Stimulated activated CD8-positive, alpha-beta memory T cell treated with anti-CD3 and anti-CD28 coated beads, Interleukin-4, amount 100 ng/mL, for 1 hour (primary cell): ENCODE results near the gene CC2D2A.
"Not testable (repeated sequence)": the region's sequence is repeated elsewhere in the genome, so short reads cannot be mapped to it uniquely, and the experiment has no call there.

Source experiments
- DNase-seq, 2 donors: peaks; one replicate each; pipeline ENCODE4 v3.0.0-alpha.2; 2020; ENCODE audit warnings: low read depth in 2 of 2, low spot score in 1 of 2

CC2D2A gene

DNA sequence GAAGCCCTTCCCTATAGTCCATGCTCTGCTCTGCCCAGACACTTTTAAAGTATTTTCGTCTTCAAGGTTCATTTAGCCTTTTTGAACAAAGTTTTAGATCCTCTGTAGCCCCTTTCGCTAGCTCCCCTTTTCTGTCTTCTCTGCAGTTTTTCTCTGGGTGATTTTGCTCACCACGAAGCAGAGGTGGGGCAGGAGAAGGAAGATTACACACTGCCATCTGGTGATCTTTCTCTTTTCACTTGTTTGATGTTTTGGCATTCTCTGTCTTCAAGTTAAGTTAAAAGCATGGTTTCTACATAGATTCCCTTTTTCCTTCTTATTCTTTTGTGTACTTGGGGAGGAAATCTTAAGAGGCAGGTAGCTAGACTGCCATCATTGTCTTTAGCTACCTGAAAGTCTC, 43.9 kb downstream of the CC2D2A start:
- no peak for DNase-seq

DNA sequence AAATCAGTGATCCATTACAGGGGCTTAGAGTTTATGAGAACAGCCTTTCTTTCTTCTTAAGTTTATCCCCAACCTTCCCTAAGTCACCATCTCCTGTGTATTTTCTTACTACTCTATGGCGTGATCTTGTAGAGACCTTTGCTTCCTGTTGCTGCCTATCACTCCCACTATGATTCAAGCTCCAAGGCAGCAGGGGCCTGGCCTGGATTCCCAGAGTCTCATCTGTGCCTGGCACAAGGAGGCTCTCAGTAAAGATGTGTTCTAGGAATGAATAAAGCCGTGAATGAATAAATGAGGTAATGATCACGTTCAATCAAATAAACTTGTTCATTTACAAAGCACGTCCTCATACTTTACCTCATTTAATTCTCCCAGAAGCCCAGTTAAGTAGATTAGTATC, 45.4 kb downstream of the CC2D2A start:
- DNase-seq, result no peak

DNA sequence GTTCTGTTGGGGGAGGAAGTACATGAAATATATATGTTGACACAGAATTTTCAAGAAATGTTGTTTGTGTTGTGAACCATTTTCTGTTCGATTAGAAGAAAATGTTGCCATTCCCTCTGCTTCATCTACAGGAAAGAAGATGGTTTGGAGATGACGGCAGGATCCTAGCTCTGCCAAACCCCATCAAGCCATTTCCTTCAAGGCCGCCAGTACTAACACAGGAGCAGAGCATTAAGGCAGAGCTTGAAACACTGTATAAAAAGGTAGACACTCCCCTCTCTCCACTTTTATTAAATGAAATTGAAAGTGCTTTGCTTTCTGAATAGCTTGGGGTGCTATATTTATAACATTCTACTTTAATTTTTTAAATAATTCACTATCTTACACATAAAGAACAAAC, 46.8 kb downstream of the CC2D2A start:
- DNase-seq, result no peak

DNA sequence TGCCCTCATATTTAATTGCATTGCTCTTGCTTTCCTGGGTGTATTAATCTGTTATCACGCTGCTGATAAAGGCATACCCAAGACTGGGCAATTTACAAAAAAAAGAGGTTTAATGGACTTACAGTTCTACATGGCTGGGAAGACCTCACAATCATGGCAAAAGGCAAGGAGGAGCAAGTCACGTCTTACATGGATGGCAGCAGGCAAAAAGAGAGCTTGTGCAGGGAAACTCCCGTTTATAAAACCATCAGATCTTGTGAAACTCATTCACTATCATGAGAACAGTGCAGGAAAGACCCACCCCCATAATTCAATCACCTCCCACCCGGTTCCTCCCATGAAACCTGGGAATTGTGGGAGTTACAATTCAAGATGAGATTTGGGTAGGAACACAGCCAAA, 48.0 kb downstream of the CC2D2A start:
- DNase-seq, result not testable (repeated sequence)

DNA sequence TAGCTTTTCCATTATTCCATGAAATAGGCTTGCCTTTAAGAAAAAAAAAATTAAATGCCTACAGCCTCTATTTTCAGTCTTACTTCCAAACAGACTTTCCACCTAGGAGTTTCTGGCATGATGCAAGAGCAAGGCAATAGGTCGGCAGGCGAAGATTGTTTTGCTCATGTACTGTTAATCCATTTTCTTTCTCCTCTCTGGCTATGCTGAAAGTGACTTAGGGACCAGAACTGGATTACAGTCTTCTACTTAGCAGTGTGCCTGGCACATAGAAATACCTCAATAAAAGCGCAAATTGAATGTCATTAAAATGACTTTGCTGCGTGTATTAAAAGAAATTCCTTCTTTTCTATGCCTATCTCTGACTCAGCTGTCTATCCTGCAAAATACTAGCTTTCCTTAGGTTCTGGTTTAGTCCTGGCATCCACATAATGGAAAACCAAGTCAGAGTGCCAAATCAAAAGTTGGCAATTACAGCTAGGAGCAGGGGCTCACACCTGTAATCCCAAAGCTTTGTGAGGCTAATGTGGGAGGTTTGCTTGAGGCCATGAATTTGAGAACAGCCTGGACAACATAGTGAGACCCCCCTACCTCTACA, 51.9 kb downstream of the CC2D2A start:
- no peak for DNase-seq

DNA sequence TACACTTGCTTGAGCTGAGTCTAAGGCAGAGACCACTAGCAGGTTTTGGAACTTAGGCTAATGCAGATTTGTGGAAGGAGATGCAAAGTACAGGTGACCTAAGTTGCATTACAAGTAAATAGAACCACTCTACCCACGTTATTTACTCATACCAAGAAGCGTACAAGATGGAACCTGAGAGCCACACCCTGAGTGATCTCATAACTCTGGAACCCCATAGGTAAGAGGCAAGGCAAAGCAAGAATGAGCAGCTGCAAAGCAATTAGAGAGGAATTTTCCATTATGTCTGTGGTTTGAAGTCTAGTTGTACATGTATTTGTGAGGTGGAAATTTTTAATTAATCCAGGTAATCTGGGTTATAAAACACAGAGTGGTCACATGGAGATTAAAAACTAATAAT, 55.4 kb downstream of the CC2D2A start:
- no peak for DNase-seq

DNA sequence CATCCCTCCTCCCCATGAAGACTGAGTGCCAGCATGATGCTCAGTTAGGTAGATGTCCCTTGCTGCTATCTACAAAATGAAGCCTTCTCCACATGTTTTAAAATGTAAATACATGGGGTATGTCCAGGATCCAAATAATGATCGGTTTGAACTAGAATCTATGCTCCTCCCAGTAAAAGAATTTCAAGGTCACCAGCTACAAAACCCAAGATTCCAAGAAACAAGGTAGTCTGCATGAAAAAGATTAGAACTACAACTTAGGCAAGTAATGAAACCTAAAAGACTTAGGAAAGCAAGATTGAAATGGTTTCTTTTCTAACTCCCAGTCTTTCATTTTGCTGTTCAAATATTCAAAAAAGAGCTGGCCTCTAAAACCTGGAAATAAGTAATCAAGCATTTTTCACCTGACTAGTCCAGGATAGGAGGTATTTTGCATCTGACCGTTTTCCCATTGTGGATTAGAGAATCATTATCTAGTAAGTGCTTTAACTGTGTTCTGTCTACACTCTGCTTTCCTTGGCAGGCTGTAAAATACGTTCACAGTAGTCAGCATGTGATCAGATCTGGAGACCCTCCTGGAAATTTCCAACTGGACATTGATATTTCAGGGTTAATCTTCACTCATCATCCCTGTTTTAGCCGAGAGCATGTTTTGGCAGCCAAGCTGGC, 57.4 kb downstream of the CC2D2A start:
- DNase-seq, result no peak

DNA sequence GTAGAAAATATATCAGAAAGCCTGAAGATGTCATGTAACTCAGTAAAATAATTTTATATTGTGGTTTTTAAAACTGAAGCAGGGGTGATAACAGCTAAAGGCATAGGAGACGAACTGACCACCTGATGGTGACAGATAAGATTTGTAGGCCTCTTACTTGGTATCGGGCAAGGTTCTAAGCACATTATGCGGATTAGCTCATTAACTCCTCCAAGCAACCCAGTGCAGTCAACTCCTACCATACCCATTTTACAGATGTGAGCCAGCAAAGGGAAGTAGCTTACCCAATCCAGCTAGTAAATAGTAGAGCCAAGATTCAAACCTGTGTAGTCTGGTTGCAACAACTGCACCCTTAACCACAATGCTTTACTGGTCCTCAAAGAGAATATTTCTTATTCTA, 62.1 kb downstream of the CC2D2A start:
- no peak for DNase-seq

DNA sequence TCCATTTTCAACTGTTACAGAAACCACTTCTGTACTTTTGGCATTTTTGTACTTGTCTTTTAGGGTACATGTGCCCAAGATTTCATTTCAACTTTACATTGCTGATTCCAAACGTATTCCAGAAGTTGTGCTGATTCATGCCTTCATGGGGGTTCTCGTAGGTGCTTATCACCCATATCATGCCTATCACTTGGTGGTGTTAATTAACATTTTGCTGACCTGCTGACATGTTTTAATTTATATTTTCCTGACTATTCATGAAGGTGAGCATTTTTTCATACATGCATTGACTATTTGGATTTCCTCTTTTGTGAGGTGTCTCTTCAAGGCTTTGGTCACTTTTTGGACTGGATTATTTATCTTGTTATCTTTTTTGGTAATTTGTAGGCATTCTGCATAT, 64.1 kb downstream of the CC2D2A start:
- DNase-seq, result no peak

DNA sequence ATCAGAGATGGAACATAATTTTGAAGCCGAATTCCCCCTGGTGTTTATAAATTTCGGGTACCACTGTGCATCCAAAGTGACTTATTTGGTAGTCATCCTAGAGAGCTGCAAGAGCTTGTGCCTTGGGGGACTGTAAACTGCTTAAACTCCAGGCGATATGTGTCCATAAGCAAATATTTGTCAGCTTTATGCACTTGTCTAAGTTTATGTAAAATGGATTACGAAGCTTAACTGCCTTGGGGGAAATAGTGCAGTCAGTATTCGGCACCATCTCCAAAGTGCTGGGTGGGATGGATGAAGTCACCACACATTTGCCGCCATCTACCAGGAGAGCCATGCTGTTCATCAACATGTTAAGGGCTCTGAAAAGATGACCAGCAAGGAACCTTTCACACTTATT, 65.9 kb downstream of the CC2D2A start:
- no peak for DNase-seq

DNA sequence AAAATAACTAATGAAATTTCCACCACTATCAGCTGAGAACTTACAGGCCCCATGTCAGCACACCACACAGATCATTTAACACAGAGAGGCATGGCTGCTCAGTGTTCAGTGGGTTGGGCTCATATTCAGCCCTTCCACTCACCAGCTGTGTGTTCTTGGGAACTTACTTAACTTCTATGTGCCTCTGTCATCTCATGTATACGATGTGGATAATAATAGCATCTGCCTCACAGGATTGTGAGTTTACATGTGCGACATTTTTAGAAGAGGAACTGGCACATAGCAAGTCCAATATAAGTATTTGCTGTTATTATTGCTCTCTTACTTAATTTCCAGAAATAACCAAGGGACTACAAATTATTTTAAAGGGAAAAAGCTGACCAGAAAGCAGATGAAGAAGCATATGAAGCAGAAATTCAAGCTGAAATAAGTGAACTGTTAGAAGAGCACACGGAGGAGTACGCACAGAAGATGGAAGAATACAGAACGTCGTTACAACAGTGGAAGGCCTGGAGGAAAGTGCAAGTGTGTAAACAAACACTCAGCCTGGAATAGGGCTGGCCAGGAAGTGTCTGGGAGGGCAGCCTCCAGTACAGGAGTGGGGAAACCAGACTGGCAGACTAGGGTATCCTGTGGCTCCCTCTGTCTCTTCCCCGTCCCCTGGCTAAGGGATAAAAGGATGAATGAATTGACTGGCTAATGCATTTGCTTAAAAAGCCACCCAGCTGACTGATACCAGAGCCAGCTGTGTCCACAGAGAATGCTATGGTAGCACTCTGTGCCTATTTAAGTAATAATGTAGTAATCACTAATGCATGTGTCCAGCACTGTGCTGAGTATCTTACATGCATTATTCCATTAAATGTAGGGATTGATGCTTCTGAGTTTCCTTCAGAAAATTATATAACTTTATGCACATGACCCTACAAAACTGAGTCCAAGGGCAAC, 67.1 kb downstream of the CC2D2A start:
- DNase-seq, result no peak

DNA sequence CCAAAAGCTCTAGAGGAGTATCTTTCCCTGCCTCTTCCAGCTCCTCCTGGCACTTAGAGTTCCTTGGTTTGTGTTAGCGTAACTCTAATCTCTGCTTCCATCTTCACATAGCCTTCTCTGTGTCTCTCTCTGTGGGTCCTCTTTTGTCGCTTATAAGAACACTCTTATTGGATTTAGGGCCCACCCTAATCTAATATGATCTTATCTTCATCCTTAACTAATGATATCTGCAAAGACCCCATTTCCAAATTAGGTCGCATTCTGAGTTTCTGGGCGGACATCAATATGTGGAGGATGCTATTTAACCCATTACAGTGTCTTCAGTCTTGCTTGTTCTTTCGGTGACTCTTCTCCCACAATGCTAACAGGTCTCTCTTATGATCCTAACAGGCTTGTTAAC, 72.3 kb downstream of the CC2D2A start:
- DNase-seq, result no peak

DNA sequence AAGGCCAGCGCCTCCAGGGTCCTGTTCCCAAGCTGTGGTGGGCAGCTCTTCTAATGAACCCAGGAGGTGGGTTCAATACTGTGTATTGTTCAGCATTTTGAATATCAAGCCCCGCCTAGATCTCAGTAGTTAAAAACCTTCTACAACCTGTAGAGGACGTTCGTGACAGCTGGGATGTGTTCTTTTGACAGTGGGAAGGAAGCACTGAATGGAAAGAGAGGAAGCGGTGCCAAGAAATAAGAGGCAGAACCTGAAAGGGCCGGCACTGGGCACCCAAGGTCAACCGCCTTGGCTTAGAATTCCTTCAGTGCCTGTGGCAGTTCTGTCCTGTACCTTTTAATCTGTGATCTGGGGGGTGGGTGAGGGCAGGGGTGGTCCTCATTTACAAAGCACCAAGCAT, 73.1 kb downstream of the CC2D2A start:
- DNase-seq, result no peak

DNA sequence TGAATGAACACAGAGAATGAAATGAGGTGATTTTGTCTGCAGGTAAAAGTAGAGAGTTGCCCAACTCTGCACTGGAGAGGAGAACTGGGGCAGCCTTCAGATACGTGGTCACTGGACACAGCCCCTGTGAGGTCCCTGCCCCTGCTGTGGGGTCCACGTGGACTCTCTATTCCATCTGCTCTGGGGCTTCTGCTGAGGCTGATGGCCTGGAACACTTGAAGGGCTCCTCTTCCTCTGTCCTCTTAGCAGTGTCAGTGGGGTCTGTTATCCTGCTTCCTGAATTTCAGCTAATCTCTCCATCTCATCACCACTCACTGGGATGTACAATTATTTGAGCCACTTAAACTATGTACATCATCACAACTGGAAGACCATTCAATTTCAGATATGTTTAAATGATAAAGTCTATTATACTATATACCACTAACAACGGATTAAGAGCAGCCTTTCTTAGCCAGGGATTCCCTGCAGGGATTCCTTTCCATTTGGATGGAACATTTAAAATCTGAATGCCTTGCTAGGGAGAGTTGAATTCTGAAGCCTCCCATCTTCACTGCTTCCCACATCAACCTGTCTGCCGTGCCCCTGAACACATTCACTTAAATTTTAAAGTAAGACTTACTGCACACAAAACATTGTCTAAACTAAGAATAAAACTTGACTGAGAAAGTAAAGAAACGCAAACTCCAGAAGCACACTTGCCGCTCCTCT, 74.0 kb downstream of the CC2D2A start:
- no peak for DNase-seq

DNA sequence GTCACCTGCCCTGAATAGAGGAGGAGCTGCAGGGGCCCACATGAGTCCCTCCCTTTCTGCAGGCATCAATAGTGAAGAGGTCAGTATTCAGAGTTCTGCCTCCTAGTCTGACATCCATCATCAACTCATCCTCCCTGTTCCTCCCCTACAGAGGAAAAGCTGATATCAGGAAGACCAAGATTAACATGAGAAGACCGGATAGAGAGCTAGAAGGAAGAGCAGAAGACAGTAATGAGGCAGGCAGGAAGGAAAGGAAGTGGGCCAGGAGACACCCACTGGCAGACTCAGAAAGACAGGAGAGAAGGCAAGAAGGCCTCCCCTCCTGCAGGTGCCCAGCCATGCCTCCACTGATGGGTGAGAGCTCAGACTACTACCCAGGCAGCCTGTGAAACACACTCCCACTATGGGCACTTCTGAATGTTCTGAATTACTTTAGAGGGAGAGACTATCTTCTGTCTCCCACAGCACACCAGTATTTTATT, 74.6 kb downstream of the CC2D2A start:
- DNase-seq, result no peak

DNA sequence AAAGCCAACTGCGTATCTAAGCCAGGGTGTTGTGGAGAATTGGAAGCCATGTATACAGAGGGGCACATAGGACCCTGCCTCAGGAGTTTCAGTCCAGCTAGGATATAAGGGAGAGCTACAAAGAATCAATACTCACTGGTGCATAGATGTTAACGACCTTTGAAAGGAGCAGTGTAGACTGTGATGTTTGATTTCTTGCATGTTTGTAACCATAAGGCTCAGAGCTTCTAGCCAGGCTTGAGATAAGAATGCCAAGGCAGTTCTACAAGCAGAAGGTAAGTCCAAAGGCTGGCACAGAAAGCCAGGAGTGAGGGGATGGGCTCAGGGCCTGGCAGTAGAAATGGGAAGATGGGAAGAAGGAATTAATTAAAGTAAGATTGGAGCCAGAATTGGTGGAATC, 75.7 kb downstream of the CC2D2A start:
- no peak for DNase-seq

DNA sequence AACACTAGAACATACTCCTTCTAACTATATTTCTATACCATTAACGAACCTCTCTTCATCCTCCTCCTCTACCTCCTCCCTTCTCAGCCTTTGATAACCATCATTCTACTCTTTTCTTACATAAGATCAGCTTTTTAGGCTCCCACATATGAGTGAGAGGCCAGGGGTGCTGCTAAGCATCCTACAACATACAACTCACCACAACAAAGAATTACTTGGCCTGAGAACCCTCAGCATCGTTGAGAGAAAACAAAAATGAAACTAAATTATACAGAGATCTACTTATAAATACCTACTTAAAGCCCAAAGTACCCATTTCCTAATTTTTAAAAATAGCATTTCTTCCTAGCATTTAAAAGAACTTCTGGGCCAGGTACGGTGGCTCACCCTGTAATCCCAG, 77.7 kb downstream of the CC2D2A start:
- DNase-seq, result no peak

DNA sequence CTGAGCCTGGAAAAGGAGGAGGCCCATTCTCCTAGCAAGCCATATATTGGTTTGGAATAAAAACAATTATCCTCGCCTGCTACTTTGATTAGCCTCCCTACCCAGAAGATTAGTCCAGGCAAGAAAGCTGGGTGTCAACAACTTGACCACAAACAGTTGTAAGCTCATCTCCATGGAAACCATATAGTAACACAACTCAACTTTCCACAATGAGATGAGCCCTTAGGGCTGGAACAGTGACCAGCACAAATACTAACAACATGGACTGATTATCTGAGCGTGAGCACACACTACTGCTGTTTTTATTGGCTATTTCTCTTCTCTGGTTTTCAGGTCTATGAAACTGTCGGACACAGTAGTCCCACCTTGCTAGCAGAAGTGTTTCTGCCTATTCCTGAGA, 80.8 kb downstream of the CC2D2A start:
- no peak for DNase-seq

DNA sequence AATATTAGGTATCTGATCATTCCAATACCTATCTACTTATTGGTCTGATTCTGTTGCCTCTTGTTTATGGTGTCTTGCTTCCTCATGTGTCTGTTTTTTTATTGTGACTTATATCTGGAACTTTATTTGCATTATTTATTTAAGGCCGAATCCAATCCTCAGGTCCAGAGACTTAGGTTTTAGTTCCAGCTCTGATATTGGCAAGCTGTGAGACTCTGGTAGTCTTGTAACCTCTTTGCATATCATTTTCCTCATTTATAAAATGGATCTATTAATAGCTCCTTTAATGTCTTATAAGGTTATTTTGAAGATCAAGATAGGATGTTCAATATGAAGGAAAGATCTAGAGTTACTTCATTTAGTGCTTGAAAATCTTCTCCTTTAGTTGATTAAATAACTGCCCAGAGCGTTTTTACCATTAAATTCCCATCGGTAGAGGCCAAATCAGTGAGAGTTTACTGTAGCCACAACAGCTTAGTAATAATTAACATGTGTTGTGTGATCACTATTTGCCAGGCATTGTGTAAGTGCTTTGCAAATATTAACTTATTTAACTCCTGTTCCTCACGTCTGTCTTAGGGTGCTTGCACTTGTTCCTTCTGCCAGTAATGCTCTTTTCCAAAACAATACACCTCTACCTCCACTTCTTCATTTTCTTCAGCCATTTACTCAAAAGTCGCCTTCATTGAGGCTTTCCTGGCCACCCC, 82.2 kb downstream of the CC2D2A start:
- DNase-seq, result no peak

DNA sequence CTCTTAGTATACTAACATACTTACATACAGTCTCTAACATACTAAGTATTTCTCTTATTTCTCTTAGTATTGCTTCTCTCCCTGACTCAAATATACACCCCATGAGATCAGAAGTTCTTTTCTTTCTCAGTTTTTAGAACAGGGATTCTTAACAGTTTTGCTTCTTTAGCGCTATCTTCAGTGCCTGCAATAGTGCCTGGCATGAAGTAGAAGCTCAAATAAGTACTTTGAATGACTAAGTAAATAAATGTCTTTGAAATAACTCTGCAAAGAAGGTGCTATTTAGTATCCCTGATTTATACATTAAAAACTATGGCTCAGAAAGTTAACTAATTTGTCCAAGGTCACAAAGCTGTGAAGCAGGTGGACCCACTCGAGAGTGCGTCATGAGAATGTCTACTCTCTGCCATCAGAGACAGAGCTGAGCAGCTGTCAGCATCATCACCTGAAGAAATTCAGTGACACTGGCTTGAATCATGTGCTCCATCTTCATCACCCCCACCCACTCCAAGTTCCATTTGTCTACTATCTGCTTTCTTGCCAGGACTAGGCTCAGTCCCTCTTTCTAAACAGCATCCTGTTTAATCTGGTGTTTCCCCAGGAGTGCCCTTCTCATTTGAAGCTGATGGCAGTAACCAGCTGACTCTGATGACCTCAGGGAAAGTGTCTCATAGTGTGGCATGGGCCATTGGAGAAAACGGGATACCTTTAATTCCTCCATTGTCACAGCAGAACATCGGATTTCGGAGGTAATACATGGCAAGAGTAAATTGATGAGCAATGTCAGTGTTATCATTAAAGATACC, 83.1 kb downstream of the CC2D2A start:
- no peak for DNase-seq
